IMR-90 (cell line): ENCODE measurements around the gene MRC2. TPM values are rescaled to one million over a fixed set of nuclear protein-coding genes. Genes with fewer than 3 reads are reported as not detected.

Source experiments
- ATAC-seq: fragments of 200-7000 bp; cut with Tn5 transposase; 2 replicates; pipeline ENCODE4 v1.9.1; 2020; ENCODE audit warnings: low read depth, mild to moderate bottlenecking, moderate library complexity
- BruUV-seq: library from RNA; stranded (reverse); fragments of 400-500 nt; replicated peaks from 2 replicates; lab custom pipeline; 2021; lab: Mats Ljungman, UMichigan
- CTCF ChIA-PET: fragments of 300-600 bp; formaldehyde crosslinking; extraction: SDS; loops from one replicate; lab custom pipeline; 2021; ENCODE audit warnings: antibody characterized with exemption; lab: Yijun Ruan, JAX
- POLR2A ChIA-PET: fragments of 300-600 bp; sonication (Branson Sonifier 250); formaldehyde crosslinking; loops from one replicate; lab custom pipeline; 2022; ENCODE audit warnings: antibody characterized with exemption; ENCODE audit not compliant: unreplicated experiment; lab: Charles Lee
- DNase-seq: peaks from one replicate; pipeline ENCODE4 v3.0.0; 2013
- H2AFZ ChIP-seq: replicated peaks from 2 replicates; pipeline ENCODE3; 2013; ENCODE audit warnings: low read length, mild to moderate bottlenecking; ENCODE audit not compliant: poor library complexity
- H2AK5ac ChIP-seq: 2 replicates; pipeline ENCODE4 v1.6.1; 2013; ENCODE audit warnings: low read depth, low read length, inconsistent platforms
- H2AK9ac ChIP-seq: replicated peaks from 2 replicates; pipeline ENCODE3; 2013; ENCODE audit warnings: mild to moderate bottlenecking, low read depth, low read length, moderate library complexity; ENCODE audit not compliant: poor library complexity
- H2BK120ac ChIP-seq: 2 replicates; pipeline ENCODE4 v1.6.1; 2013; ENCODE audit warnings: low read depth, low read length, inconsistent platforms
- H2BK15ac ChIP-seq: 3 replicates; pipeline ENCODE4 v1.6.1; 2013; ENCODE audit warnings: low read depth, low read length, inconsistent platforms
- H2BK20ac ChIP-seq: 2 replicates; pipeline ENCODE4 v1.6.1; 2013; ENCODE audit warnings: low read depth, mild to moderate bottlenecking, inconsistent platforms, low read length, moderate library complexity
- H2BK5ac ChIP-seq: 2 replicates; pipeline ENCODE4 v1.6.1; 2013; ENCODE audit warnings: mild to moderate bottlenecking, low read depth, low read length, inconsistent platforms; ENCODE audit not compliant: poor library complexity, severe bottlenecking
- H3K14ac ChIP-seq: replicated peaks from 2 replicates; pipeline ENCODE4 v1.6.1; 2013; ENCODE audit warnings: low read depth, low read length, inconsistent platforms
- H3K18ac ChIP-seq: 2 replicates; pipeline ENCODE4 v1.6.1; 2013; ENCODE audit warnings: low read depth, low read length, control low read depth
- H3K23ac ChIP-seq: 2 replicates; pipeline ENCODE4 v1.6.1; 2013; ENCODE audit warnings: low read depth, low read length, inconsistent platforms
- H3K27ac ChIP-seq: 2 replicates; pipeline ENCODE4 v1.5.1; 2013; ENCODE audit warnings: mild to moderate bottlenecking, control low read depth, low read length; ENCODE audit not compliant: insufficient read depth
- H3K27me3 ChIP-seq: 2 replicates; pipeline ENCODE4 v1.6.1; 2013; ENCODE audit warnings: low read length; ENCODE audit not compliant: control insufficient read depth, insufficient read depth
- H3K36me3 ChIP-seq: 2 replicates; pipeline ENCODE4 v1.6.1; 2013; ENCODE audit warnings: low read length, mixed read lengths; ENCODE audit not compliant: control insufficient read depth, insufficient read depth
- H3K4ac ChIP-seq: 2 replicates; pipeline ENCODE4 v1.6.1; 2013; ENCODE audit warnings: low read depth, low read length, inconsistent platforms
- H3K4me1 ChIP-seq: 2 replicates; pipeline ENCODE4 v1.6.1; 2013; ENCODE audit warnings: low read length, mixed read lengths; ENCODE audit not compliant: control insufficient read depth, insufficient read depth
- H3K4me2 ChIP-seq: 2 replicates; pipeline ENCODE4 v1.6.1; 2013; ENCODE audit warnings: low read depth, mild to moderate bottlenecking, control low read depth, low read length, moderate library complexity
- H3K4me3 ChIP-seq: 2 replicates; pipeline ENCODE4 v1.5.1; 2013; ENCODE audit warnings: low read depth, mild to moderate bottlenecking, control low read depth, low read length, moderate library complexity; ENCODE audit not compliant: insufficient read depth
- H3K56ac ChIP-seq: 2 replicates; pipeline ENCODE4 v1.6.1; 2013; ENCODE audit warnings: low read length, inconsistent platforms; ENCODE audit not compliant: insufficient read depth; ENCODE audit errors: extremely low read depth
- H3K79me1 ChIP-seq, 2 experiments: 2 replicates each; pipeline ENCODE4 v1.6.1; 2013; ENCODE audit warnings: low read length in 2 of 2, inconsistent platforms in 1 of 2, low read depth in 1 of 2
- H3K9ac ChIP-seq: 2 replicates; pipeline ENCODE4 v1.6.1; 2013; ENCODE audit warnings: low read depth, low read length, control low read depth
- H3K9me1 ChIP-seq: 2 replicates; pipeline ENCODE4 v1.6.1; 2013; ENCODE audit warnings: low read length, inconsistent platforms; ENCODE audit not compliant: insufficient read depth
- H3K9me3 ChIP-seq: 2 replicates; pipeline ENCODE4 v1.6.1; 2013; ENCODE audit warnings: low read length; ENCODE audit not compliant: control insufficient read depth, insufficient read depth
- H4K20me1 ChIP-seq: 2 replicates; pipeline ENCODE4 v1.6.1; 2013; ENCODE audit warnings: low read length, inconsistent platforms; ENCODE audit not compliant: insufficient read depth
- H4K5ac ChIP-seq: 2 replicates; pipeline ENCODE4 v1.6.1; 2013; ENCODE audit warnings: mild to moderate bottlenecking, low read depth, low read length, control low read depth
- H4K8ac ChIP-seq, 2 experiments: 2 replicates each; pipeline ENCODE4 v1.6.1; 2013; ENCODE audit warnings: low read depth in 2 of 2, low read length in 2 of 2, control low read depth in 1 of 2, inconsistent platforms in 1 of 2
- H4K91ac ChIP-seq: 2 replicates; pipeline ENCODE4 v1.6.1; 2013; ENCODE audit warnings: low read depth, low read length, inconsistent platforms; ENCODE audit not compliant: insufficient read depth
- BHLHE40 ChIP-seq: fragments of 150-350 bp; IDR thresholded peaks from 2 replicates; pipeline ENCODE4 v1.6.1; 2016; ENCODE audit warnings: mild to moderate bottlenecking, low read depth, low read length
- FOS ChIP-seq: fragments of 150-350 bp; IDR thresholded peaks from 2 replicates; pipeline ENCODE4 v1.6.1; 2016; ENCODE audit warnings: low read depth, low read length
- MAFK ChIP-seq: IDR thresholded peaks from 2 replicates; pipeline ENCODE4 v1.6.1; 2012; ENCODE audit warnings: low read depth, low read length, improper control_type of control experiment
- RFX5 ChIP-seq: IDR thresholded peaks from 2 replicates; pipeline ENCODE4 v1.8.0; 2012; ENCODE audit warnings: low read depth, mild to moderate bottlenecking, low read length, moderate library complexity
- SMC3 ChIP-seq: fragments of 150-350 bp; IDR thresholded peaks from 2 replicates; pipeline ENCODE4 v1.6.1; 2016; ENCODE audit warnings: low read depth, mild to moderate bottlenecking, antibody characterized with exemption, low read length, moderate library complexity
- WGBS, 2 experiments: methylation state at CpG; one replicate each; pipeline versions ENCODE4 v1.1.5 to v1.1.7; 2013; ENCODE audit warnings: missing lambda C conversion rate in 2 of 2; ENCODE audit not compliant: insufficient read length in 1 of 2; ENCODE audit errors: extremely low coverage in 2 of 2; 5-methylcytosine and 5-hydroxymethylcytosine counted together
- dilution Hi-C: fragments of 300-500 bp; cut with HindIII; formaldehyde crosslinking; loops from one replicate; pipeline ENCODE4 v1.14.3; 2018; ENCODE audit warnings: low sequenced_read_pairs; ENCODE audit not compliant: unreplicated experiment
- in situ Hi-C: fragments of 300-500 bp; cut with MboI; formaldehyde crosslinking; loops from 3 replicates; pipeline ENCODE4 v1.14.3; 2019; ENCODE audit warnings: low sequenced_read_pairs, inconsistent platforms, mixed read lengths
- intact Hi-C: fragments of 100-400 bp; cut with micrococcal nuclease; formaldehyde crosslinking; loops from 2 replicates; pipeline ENCODE4 v1.10.0; 2022
- polyA plus RNA-seq, 3 experiments: library from polyadenylated mRNA; depleted of rRNA; stranded (reverse); fragments of >200 nt; gene quantifications; 2 replicates each; pipeline ENCODE4 v1.2.3, GENCODE V29; 2012; ENCODE audit warnings: low replicate concordance in 1 of 3
- total RNA-seq: library from RNA; depleted of rRNA; stranded (reverse); fragments of >200 nt; gene quantifications from 2 replicates; pipeline ENCODE4 v1.2.3, GENCODE V29; 2012
- TF ChIP-seq, protein P1 (sequence below): fragments of 150-350 bp; IDR thresholded peaks from 2 replicates; pipeline ENCODE4 v1.6.1; 2016; ENCODE audit warnings: low read depth, mild to moderate bottlenecking, low read length, moderate library complexity, borderline replicate concordance

The MRC2 gene
- total and polyA plus RNA-seq, 2 of the 4 experiments (the other 2 are of a cell fraction), result 39.3 to 137 TPM

DNA sequence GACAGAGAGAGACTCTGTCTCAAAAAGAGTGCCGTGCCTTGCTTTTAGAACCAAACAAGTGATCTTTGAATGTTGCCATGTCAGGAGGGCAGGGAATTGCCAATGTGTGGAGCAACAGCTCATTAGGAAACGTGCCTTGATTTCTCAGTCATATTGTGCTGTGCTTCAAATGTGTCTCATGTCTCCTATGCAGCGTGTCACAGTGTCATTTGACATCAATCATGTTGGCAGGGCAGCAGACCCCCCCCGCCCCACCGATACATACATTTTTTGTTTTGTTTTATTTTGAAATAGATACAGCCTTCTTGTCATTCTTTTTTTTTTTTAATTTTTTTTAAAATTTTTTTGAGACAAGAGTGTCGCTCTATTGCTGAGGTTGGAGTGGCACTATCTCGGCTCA lies 22.1 kb downstream of the MRC2 start:
- ATAC-seq, result no peak
- Histone ChIP-seq H4K20me1 (peaks cover 44% of the 10 kb centered on the region), H4K5ac (no peak overlapping the region), H3K79me1 (peaks cover 31 to 89% of the 10 kb centered on the region in 2 experiments), H4K8ac (no peak overlapping the region), H2BK15ac (no peak overlapping the region), H3K9ac (no peak overlapping the region), H3K14ac (0 out of 2 replicates have a peak overlapping the region, but pooled peaks have one; percentile 31), H3K9me1 (peaks cover 43% of the 10 kb centered on the region), H2BK5ac (no peak overlapping the region), H3K56ac (no peak overlapping the region), H3K27me3 (no peaks in the 10 kb centered on the region), H2AK5ac (peak overlapping the region; percentile 56; the same call in 1 of the 2 replicates), H2AK9ac (no peak overlapping the region), H3K27ac (no peak overlapping the region), H2BK120ac (0 out of 2 replicates have a peak overlapping the region, but pooled peaks have one; percentile 16), H3K18ac (no peak overlapping the region; the same call in 1 of the 2 replicates), H3K4ac (no peak overlapping the region), H3K4me1 (peaks cover 36% of the 10 kb centered on the region), H3K4me2 (no peak overlapping the region), H3K9me3 (no peaks in the 10 kb centered on the region), H2BK20ac (no peak overlapping the region), H2AFZ (no peak overlapping the region), H3K4me3 (no peak overlapping the region), H3K36me3 (peaks cover 8% of the 10 kb centered on the region), H3K23ac (peak overlapping the region; percentile 60; the same call in 1 of the 2 replicates), H4K91ac (0 out of 2 replicates have a peak overlapping the region, but pooled peaks have one; percentile 27)
- ChIA-PET POLR2A (no interaction called here), CTCF (interaction anchor here (0.7 kb wide), 1 partner anchor 923 kb away, joined by 3 read pairs; no protein-coding TSS in a partner anchor)
- BruUV-seq, result no TSS peak
- intact Hi-C loops (no loop called here), in situ Hi-C loops (no loop called here), dilution Hi-C loops (no loop called here)
- no peak for TF ChIP-seq FOS
- TF ChIP-seq, protein P1, sequence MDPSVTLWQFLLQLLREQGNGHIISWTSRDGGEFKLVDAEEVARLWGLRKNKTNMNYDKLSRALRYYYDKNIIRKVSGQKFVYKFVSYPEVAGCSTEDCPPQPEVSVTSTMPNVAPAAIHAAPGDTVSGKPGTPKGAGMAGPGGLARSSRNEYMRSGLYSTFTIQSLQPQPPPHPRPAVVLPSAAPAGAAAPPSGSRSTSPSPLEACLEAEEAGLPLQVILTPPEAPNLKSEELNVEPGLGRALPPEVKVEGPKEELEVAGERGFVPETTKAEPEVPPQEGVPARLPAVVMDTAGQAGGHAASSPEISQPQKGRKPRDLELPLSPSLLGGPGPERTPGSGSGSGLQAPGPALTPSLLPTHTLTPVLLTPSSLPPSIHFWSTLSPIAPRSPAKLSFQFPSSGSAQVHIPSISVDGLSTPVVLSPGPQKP, result no peak
- no peak for TF ChIP-seq RFX5
- no peak for TF ChIP-seq SMC3
- TF ChIP-seq MAFK, result no peak
- no peak for TF ChIP-seq BHLHE40
- DNase-seq, result no peak
- WGBS, 2 experiments, result 93% methylated on average over 5 of the region's 7 CpGs; no CpG with 5 or more reads in 1 of the 2 experiments
